Astrocyte of the cerebellum (primary cell): ENCODE data around the gene EPGN.

ENCODE experiments used
- DNase-seq: peaks from one replicate; pipeline ENCODE4 v3.0.0-alpha.2; 2011; ENCODE audit warnings: low read depth
- H3K4me3 ChIP-seq: 2 replicates; pipeline ENCODE4 v1.5.1; 2011; ENCODE audit warnings: mild to moderate bottlenecking, low read depth, low read length, moderate library complexity
- in situ Hi-C: cut with HindIII; loops from 2 replicates; pipeline ENCODE4 v1.10.0; 2017; ENCODE audit warnings: low sequenced_read_pairs
- TF ChIP-seq, protein P1 (sequence below): IDR thresholded peaks from 2 replicates; pipeline ENCODE4 v1.5.1; 2012; ENCODE audit warnings: low read length, low read depth, moderate library complexity, mild to moderate bottlenecking; ENCODE audit errors: missing control alignments

EPGN gene

DNA sequence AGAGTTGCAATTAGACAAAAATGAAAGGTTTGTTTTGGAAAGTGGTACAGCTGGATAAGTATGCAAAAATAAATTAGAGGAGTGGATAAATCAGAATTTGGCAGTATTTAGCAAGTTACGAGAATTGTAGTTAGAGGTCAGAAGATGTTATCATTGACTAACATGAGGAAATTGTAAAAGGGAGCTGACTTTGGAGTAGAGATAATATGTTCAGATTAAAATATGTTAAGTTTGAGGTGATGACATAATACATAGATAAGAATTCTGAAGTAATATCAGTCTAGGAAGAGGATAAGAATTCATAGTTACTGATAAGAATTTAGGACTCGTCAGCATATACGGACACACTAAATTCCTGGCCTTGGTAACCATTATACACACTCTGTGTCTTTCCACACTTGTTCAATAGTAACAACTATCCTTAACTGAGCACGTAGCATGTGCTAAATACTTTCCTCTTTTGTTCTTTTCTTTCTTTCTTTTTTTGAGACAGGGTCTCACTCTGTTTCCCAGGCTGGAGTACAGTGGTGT lies 4.1 kb upstream of the EPGN start:
- in situ Hi-C loops = no loop called here
- H3K4me3 ChIP-seq = no peak overlapping the region
- TF ChIP-seq, protein P1, sequence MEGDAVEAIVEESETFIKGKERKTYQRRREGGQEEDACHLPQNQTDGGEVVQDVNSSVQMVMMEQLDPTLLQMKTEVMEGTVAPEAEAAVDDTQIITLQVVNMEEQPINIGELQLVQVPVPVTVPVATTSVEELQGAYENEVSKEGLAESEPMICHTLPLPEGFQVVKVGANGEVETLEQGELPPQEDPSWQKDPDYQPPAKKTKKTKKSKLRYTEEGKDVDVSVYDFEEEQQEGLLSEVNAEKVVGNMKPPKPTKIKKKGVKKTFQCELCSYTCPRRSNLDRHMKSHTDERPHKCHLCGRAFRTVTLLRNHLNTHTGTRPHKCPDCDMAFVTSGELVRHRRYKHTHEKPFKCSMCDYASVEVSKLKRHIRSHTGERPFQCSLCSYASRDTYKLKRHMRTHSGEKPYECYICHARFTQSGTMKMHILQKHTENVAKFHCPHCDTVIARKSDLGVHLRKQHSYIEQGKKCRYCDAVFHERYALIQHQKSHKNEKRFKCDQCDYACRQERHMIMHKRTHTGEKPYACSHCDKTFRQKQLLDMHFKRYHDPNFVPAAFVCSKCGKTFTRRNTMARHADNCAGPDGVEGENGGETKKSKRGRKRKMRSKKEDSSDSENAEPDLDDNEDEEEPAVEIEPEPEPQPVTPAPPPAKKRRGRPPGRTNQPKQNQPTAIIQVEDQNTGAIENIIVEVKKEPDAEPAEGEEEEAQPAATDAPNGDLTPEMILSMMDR = no peak
- DNase-seq = no peak

DNA sequence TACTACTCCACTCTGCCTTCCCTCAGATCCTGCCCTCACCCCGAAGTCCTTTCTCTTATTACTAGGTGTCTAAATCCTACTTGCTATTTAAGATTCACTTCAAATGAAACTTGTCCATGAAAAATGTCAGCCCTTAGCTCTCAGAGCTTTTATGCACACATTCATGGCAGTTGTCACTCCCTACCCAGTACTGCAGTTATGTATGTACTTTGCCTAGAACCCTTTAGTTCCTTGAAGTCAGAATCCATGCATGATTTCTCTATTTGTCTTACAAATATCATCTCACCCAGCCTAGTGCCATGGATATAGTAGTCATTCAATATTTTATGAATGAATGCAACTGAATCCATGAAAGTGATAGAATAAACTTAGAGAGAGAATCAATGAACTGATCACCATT lies 3.3 kb upstream of the EPGN start:
- H3K4me3 ChIP-seq = no peak overlapping the region
- DNase-seq = no peak
- TF ChIP-seq, protein P1 = no peak
- in situ Hi-C loops = loop anchor here (5.0 kb wide), 1 partner anchor 123 kb away; no protein-coding TSS in a partner anchor

DNA sequence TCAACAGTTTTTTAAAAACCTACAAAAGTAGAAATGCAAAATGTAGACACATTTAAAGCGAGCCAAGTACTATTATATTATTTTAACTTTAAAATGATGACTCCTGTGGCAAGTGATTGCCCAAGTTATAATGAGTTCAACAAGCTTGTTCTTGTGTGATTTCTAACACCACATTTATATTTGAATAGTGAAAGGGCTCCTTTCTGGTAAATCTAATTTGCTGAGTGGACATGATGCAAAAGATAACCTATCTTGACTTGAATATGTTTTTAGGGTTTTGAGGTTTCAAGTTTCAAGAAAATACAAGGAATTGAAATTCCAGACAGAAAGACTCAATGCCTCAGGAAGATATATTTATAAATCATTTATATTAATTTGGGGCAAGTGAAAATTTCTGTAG lies 1.1 kb upstream of the EPGN start:
- TF ChIP-seq, protein P1 = no peak
- in situ Hi-C loops = loop anchor here (5.0 kb wide), 1 partner anchor 125 kb away; no protein-coding TSS in a partner anchor
- no peak overlapping the region for H3K4me3 ChIP-seq
- no peak for DNase-seq

DNA sequence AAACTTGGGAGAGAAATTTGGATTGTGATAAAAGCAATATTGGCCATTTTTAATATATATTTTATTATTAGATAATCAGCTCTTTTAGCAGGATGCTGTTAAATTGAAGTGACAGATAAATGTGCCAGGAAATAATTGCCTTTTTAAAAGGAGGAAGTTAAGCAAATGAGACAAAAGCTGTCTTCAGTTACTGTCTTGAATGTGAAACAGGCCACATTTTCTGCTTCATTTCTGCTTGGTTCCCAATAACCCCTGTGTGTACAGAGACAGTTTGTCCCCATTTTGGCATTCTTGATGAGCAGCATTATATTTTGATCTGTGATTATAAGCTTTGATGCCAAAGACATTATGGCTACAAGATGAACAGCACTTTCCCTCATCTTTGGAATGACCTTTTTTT lies 953 bp downstream of the EPGN start:
- H3K4me3 ChIP-seq = no peak overlapping the region
- no peak for DNase-seq
- in situ Hi-C loops = loop anchor here (5.0 kb wide), 1 partner anchor 127 kb away; no protein-coding TSS in a partner anchor
- TF ChIP-seq, protein P1 = no peak

DNA sequence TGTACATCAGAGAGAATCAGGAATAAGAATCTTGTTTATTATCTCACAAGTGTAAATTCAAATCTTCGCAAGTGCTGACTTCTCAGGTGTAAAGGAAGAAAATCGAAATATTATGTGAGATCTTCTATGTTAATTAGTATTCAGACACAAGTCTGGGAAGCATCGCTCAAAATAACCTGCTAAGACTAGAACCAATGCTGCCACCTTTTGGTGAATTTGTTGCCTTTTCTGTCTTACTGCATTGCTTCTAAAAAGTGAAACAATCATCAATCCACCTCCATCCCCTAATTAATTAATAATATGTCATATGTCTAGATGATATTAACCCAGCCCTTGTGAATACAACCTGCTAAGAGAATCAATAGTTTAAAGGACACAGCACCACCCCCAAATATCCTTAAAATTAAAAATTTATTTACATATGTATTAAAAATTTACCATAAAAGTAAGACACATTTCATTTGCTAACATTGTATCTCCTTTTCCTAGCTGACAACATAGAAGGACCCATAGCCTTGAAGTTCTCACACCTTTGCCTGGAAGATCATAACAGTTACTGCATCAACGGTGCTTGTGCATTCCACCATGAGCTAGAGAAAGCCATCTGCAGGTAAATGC lies 3.5 kb downstream of the EPGN start:
- TF ChIP-seq, protein P1 = peak; percentile 62
- no peak overlapping the region for H3K4me3 ChIP-seq
- in situ Hi-C loops = no loop called here
- DNase-seq = peak; percentile 64

DNA sequence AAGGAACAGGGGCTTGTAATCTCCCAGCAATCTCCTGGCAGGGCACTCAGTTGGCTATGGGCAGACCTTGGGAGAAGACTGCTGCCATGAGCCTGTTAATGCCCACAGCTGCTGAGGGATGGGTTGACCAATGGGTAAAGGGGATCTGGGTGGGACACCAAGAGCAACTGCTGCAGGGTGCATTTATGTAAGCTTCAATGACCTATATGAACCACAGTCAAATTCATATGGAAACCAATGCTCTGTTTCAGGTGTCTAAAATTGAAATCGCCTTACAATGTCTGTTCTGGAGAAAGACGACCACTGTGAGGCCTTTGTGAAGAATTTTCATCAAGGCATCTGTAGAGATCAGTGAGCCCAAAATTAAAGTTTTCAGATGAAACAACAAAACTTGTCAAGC lies 6.1 kb downstream of the EPGN start:
- no peak overlapping the region for H3K4me3 ChIP-seq
- TF ChIP-seq, protein P1 = no peak
- no peak for DNase-seq
- in situ Hi-C loops = no loop called here

DNA sequence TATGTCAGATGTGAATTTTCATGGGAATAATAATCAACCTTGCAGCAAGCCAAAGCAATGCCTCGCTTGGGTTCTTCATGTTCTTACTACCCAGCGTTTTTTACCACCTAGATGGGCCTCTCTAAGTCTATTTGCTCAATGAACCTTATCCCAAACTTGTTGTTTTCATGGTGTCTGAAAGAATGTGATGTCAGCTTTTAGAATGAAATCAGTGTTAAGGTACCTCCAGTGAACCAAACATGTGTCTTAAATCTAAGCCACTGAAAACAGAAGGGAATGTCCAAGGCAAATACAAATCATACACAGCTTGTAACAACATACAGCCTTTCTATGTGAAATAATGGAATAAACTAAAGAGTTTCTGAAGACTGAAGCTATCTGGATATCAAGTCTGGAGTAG lies 6.7 kb downstream of the EPGN start:
- TF ChIP-seq, protein P1 = no peak
- DNase-seq = no peak
- H3K4me3 ChIP-seq = no peak overlapping the region
- in situ Hi-C loops = no loop called here
